HL-60/S4 treated with retinoic acid at 250 ng/mL for 4 days and 3 days (cell line): Measurements from ENCODE around the gene IQSEC3.

Source experiments
- in situ Hi-C: fragments of 300-500 bp; cut with MboI; formaldehyde crosslinking; loops from 2 replicates; pipeline ENCODE4 v1.7.0; 2022; ENCODE audit warnings: low sequenced_read_pairs

Gene IQSEC3

DNA sequence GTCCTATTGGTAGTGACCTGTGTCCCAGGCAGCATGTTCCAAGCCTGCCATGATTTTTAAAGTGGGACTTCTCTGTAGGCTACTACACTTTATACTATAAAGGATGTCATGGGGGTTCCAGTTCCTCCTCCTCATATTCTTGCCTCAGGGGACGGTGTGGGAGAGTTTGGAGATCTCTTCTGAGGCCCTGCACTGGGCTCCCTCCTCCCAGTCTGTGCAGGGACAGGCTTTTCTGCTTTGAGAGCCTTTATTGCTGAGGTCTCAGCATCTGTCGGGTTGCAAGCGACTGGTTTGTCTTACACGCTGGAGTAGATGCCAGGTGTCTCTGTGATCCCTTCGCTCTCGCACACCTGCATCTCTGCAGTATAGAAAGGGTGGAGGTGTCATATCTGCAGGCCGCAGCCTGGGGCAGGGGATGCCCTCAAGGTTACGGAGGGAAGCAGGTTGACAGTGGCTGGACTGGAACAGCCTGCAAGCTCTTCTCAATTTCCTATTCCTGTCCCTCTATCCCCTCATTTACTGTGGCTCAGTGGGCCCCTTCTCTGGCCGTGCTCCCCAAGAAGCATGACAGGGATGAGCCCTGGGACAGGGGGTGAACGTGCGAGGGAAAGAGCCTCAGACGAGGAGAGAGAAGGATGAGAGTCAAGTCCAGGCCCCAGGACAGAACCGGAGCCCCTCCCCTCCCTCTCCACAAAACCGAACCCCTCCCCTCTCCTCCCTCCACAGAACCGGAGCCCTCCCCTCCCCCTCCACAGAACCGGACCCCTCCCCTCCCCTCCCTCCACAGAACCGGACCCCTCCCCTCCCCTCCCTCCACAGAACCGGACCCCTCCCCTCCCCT lies 96.1 kb downstream of the IQSEC3 start:
- in situ Hi-C loops, result no loop called here

DNA sequence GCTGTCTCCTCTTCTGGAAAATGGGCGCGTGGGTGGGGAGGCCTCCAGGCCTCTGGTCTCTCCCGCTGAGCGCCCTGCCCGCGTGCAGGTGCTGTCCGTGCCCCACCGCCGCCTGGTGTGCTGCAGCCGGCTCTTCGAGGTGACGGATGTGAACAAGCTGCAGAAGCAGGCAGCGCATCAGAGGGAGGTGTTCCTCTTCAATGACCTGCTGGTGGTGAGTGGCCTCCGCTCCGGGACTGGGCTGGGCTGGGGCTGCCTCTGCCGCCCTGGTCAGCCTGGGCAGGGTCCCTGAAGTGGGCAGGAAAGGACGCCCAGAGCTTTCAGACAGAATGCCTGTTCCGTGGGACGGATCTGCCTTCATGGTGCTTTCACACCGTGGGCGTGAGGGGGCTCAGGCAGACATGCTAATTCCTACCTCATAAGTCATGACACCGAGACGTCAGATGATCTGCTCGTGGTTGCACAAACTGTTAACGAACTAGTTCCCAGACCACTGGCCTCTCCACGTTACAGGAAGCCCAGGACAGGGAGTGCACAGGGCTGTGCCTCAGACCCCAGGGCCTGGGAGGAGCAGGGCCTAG lies 96.9 kb downstream of the IQSEC3 start:
- in situ Hi-C loops, result no loop called here

DNA sequence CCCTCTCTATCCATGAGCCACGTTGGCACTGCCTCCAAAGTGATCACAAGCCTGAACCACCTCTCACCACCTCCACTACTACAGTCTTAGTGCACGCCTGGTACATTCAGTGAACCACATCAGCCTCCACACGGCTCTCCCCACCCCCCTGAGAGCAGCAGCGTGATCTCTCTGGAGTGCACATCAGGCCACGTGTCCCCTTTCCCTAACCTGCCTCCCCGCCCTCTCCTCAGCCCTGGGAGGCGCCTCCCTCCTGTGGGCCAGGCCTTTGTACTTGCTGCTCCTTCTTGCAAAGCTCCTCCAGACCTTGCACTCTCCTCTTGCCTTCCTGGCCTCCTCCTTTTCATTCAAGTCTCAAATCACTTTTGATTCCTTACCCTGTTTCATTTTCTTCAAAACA lies 97.6 kb downstream of the IQSEC3 start:
- in situ Hi-C loops, result no loop called here

DNA sequence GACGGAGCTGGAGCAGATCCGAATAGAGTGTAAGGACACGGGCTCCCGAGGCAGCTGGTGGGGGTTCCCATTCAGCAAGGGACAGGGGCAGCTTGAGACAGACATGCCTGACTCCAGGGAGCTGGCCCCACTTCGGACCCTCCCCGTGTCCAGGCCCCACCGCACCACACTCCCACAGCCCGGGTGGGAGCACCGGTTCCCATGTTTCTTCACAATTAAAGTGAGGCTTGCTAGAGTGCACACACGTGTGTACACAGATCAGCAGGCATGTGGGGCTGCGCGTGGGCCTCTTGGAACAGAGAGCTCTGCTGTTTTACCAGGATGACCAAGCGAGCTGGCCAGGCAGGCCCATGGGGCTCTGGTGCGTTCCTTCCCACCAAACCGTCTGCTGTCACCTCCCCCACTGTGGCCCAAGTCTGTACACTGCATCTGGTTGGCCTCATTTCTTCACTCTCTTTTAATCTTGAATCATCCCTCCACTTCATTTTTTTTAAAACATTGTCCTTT lies 99.3 kb downstream of the IQSEC3 start:
- in situ Hi-C loops, result no loop called here

DNA sequence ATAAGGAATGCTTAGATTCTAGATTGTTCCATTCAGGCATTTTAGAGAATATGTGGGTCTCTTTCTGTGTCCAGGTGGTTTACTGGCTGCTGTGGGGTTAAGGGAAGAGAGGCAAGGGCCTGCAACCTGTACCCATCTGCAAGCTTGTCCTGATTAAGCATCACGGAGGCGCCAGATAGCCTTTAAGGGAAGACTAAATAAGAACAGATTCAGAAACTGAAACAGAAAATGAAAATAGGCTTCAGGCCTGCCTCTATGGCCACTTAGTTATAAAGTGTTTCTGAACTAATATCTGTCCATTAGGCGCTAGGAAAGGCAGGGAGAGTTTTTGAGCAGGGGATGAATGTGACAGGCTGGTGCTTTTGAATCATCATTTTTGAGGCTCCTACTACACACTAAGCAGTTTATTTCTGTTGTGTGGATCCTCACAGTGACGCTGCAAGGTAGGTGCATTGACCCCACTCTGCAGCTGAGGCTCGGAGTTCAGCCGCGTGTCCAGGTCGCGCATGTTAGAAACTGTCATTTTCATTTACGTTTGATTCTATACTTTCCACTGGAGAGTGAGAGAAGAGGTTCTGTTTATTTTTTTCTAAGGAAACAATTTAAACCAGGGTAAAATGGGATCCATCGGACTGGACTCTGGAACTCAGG lies 100.0 kb downstream of the IQSEC3 start:
- in situ Hi-C loops, result no loop called here

DNA sequence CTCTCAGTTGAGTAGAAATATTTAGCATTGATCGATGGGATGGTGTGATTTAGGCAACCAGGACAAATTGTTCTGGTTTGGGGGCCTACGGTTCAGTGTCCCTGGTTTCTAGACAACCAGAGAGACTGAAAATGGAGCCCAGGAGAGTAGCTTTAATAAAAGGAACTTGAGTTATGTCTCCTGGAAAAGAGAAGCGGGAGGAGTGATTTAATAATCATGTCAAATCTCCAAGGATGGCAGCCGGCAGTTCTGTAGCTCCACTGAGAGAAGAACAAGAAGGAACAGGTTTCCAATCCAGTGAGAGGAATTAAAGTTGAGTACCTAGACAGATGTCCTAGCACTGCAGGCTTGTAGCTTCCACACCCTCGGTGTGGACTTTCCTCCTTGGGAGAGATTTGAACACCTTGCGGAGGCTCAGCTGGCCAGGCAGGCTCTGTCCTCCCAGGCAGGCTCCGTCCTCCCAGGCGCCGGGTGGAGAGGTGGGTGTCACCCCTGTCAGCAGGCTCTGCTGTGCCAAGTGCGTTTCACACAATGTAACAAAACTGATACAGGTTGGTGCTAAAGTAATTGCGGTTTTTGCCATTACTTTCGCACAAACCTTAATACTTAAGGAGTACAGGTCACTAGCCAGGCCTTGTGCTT lies 101.5 kb downstream of the IQSEC3 start:
- in situ Hi-C loops, result no loop called here

DNA sequence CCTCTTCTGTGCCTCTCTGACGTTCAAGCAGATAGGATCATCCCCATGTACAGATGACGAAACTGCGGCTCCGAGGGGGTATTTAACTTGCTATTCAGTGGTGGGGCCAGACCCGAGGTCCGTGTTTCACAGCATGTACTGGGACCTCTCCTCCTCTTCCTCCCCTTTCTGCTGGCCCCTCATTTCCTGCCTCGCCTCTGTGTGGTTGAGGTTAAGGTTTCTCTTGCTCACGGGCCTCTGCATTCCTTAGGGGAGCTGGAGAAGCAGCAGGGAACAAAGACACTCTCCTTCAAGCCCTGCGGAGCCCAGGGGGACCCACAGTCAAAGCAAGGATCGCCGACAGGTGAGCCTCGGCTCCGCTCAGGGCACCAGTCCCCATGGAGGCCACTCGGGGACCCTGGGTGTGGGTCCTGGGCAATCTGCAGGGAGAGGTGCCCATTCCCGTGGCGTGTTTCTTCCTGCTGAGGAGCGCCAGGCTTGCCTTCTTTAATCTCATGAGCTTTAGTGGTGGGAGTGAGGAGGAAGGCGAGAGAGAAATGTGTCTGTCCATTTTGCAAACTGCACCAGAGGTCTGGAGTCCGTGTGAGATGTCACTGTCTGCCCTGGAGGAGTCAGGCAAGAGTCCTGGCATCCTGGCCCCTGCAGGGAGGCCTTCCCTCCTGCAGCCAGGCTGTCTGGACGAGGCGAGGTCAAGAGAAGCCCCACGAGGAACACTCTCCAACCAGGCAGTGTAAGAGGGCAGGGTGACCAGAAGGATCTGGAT lies 102.4 kb downstream of the IQSEC3 start:
- in situ Hi-C loops, result no loop called here

DNA sequence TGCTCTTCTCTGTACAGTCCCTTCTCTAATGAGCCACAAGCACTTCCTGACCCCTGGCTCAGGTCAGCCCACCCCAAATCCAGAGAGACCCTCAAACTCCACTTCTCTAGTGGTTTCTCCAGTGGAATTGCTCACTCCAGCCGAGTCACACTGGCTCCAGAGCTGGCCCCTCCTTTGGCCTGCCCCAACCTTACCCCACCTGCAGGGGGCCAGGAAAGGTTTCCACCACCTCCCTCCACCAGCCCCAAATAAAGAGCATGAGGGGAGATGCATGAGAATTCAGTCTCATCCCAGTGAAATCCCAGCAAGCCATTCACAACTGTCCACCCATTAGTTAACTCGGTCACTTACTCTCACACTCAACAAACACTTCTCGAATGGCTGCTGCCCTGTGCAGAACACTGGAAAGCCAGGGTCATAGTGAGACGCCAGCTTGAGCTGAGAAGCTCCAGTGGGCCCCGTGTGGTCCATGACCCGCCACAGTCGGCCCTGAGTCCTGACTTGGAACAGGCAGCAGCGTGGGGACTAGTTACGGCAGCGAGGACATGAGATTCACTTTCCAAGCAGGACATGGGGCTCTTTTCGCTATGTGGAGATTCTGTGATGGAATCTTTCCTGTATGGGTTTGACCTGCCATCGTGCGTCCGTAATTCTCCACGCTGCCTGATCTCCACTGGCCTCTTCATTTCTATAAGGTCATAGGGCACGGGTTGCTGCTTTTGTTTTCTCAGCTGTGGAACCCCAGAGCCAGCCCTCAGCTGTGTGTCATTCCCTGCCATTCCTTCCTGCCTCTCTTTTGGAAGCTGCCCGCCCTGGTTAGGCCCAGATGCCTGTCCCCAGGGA lies 103.2 kb downstream of the IQSEC3 start:
- in situ Hi-C loops, result no loop called here

DNA sequence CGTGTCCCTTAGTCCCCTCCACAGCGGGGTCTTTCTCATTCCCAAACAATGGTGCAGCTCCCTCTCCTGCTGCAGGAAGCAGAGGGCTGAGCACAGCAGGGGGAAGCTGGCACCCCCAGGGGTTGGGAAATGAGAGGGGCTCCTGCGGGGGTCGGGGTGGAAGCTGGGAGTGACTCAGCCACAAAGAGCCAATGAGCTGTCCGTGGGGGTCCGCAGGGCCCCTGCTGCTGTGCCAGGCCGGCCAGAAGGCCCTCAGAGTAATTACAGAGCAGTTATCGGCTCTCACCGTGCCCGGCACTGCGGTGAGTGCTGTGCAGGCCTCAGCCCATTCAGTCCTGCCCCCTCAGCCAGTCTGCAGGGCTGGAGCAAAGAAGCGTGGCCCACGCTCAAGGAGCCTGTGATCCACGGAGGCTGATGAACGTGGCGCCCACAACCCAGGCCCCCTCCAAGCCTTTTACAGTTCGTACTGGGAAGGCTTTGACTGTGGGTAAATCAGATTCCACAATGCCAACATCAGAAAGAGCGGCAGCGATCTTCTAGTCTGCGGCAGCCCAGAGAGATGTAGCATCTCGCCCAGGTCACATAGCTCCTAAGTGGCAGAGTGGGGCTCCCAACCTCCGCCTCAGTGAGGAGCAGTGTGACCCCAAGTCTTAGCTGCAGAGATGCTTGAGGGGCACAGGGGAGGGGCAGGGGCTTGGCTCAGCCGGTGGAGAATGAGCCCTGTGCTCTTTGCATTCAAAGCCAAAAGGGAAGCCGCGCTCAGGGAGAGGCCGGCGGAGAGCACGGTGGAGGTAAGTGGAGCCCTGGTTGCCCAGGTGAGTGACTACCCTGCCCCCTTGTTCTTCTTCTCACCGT lies 104.0 kb downstream of the IQSEC3 start:
- in situ Hi-C loops, result no loop called here

DNA sequence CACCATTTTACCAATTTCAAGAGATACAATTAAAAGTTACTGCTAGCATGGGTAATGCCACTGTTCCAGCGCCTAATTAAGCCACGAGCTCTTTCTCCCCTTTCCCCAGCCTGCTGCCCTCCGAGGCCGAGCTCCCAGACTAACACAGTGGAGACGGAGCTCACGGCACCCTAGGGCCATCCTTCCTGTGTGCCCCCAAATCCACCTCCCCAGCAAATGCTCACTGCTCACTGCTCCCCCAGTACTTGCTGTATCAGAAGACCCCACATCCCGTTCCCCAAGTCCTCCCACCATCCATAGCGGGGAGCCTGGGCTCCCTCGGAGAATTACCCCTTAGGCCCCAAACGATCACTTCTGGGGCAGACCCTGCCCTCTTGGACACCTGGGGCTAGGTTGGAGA lies 104.7 kb downstream of the IQSEC3 start:
- in situ Hi-C loops, result no loop called here

DNA sequence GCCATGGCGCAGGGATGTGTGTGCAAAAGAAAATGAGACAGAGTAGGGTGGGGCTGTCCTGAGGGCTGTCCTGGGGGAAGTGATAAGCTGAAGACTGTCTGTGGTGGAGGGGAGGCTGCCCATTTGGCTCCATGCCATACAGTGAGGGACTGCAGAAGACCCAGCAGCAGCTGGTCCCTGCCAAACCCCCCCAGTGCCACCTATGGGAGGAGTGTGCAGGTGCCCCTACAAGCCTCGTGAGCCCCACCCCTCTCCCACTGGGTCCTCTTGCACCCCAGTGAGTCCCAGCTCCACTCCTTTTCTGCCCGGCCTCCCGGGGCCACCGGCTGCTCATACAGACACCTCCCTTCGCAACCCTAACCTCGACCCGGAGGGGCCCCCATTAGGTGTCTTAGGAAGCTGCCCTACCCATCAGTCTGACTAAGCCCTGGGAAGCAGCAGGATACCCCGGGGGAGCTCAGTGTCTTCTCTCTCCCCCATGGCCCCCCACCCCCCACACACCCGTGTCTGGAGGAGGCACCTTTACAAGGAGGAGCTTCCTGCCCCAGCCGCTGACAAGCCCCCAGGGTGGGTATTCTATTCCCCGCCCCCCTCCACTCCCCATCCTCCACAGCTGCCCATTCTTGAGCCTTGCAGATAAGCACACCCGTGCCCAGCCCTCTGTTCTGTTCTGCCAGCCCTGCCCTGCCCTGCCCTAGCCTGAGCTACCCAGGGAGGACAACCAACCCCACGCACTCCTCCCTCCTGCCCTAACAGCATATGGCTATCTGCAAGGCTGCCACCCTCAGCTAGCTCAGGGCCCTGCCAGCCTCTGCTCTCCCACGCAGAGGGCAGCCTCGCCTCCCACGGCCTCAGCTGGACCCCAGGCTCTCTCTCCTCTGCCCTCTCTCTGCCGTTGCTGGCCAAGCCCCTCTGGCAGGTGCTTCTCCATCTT lies 105.4 kb downstream of the IQSEC3 start:
- in situ Hi-C loops, result no loop called here

DNA sequence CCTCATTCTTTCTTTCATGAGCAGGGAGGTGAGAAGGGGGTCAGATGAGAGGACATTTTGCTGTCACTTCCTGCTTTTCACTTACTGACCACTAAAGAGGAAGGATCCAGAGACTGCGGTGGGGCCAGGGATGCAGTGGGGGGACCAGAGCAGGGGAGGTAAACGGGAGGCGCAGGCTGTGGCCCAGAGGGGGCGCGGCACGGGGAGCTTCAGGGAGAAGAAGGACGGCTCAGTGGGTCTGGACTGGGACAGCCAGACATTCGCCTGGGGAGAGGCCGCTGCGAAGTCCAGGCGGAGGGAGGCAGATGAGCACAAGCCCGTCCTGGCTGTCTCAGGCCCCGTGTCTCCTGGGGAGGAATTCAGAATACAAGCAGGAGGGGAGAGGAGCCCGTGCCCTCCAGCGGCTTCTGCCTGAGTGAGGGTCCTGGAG lies 106.2 kb downstream of the IQSEC3 start:
- in situ Hi-C loops, result no loop called here

DNA sequence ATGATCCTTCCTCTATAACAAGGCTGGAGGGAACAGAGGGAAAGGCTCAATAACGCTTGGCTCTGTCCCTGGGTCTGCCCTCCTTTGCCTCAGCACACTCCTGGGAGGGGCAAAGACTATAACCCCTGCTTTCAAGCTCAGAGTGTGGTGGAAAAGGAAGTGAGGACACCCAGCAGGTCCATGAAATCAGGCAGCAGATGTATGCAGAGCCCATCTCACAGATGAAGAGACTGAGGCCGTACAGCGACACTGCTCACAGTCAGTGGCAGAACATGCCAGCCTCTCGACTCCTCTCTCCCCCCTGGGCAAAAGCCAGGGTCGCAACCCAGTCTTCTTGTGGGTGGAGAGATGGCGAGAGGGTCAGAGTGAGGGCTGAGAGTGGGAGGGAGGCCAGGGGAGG lies 107.6 kb downstream of the IQSEC3 start:
- in situ Hi-C loops, result no loop called here

DNA sequence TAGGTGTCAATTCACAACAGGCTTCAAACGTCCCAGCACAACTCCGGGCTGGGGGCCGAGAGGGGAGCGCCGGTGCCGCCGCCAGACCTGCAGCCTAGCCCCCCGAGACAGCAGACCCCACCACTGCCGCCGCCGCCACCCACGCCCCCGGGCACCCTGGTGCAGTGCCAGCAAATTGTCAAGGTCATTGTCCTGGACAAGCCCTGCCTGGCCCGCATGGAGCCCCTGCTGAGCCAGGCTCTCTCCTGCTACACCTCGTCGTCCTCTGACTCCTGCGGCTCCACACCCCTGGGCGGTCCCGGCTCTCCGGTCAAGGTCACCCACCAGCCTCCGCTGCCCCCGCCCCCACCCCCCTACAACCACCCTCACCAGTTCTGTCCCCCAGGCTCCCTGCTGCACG lies 108.0 kb downstream of the IQSEC3 start:
- in situ Hi-C loops, result no loop called here

DNA sequence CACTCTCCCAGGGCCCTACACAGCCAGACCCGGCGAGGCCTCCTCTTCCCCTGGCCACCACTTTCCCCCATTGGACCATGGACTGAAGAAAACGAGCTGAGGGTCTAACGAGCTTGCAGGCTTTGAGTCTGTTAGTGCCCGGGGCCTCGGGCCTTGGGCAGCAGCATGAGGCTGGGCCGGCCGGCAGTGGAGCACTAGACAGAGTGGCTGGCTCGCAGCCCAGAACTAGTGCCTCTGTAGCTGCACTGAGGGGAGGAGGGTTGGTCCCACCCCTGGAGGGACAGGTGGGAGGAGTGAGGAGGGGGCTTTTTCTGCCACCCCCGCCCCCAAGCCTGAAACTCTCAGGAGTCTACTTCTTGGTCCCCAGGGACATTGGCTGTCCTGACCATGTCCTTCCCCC lies 108.7 kb downstream of the IQSEC3 start:
- in situ Hi-C loops, result no loop called here

DNA sequence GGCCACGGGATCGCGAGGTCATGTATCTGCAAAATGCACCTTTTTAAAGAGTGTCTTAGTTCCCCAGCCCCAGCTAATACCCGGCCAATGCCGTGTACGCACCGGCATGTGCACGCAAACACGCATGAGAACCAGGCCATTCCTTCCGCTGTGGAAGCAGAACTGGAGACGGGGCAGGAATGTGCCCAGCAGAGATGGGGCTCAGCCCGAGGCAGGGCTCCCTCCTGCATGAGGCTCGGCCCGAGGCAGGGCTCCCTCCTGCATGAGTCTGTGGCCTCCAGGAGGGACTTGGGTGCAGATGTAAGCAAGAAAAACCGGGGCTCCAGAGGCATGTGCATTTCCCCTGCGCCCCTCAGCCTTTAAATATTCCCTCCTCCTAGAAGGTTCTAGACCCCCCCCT lies 109.2 kb downstream of the IQSEC3 start:
- in situ Hi-C loops, result no loop called here

DNA sequence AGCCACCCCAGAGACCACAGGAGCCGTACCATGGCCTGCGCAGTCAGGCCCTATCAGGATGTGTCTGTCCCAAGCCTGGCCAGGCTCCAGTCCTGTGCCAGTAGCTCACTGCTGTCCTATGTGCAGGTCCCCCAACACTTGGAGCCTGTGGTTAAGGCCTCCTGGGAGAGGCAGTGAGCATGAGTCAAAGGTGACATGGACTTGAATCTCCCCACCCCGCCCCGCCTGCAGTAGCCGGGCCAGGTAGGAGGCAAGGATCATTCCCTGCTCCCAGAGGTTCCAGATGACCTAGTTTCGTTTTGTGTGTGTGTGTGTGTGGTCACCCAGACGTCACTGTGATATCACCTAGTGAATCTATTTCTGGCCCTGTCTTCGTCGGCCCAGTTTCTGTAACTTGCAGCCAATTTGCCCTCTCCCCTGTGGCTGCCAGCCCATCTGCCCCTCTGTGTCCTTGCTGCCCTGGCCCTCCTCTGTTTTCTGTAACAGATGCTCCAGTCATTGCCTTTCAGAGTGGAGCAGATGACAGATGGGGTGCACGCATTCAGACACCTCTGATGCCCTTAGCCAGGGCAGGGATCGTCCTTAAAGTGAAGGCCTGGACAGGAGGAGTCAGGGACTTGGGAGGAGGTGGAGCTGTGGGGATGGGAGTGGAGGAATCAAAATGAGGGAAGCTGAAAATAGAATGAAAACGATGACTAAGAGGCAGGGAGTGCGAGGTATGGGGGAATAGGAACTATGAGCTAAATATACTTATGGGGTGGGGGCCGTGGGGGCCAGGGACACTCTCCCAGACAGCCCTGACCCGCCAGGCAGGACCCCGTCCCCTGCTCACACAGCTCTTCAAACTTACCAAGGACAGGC lies 110.0 kb downstream of the IQSEC3 start:
- in situ Hi-C loops, result no loop called here
